NCI-H1417 treated with DMSO at 0.1 percent for 48 hours (cell line): ENCODE results near the gene CDC26.
A peak's percentile ranks its signal among the peaks of the same experiment; 100 is the strongest.
"Not testable (repeated sequence)": the region's sequence is repeated elsewhere in the genome, so short reads cannot be mapped to it uniquely, and the experiment has no call there.

Experiments
- DNase-seq: peaks from one replicate; lab custom pipeline; 2025; lab: John Stamatoyannopoulos, UW

The CDC26 gene

GRCh38 chr9:113293285-113293878 lies 18.0 kb upstream of the CDC26 start:
- no peak for DNase-seq

DNA sequence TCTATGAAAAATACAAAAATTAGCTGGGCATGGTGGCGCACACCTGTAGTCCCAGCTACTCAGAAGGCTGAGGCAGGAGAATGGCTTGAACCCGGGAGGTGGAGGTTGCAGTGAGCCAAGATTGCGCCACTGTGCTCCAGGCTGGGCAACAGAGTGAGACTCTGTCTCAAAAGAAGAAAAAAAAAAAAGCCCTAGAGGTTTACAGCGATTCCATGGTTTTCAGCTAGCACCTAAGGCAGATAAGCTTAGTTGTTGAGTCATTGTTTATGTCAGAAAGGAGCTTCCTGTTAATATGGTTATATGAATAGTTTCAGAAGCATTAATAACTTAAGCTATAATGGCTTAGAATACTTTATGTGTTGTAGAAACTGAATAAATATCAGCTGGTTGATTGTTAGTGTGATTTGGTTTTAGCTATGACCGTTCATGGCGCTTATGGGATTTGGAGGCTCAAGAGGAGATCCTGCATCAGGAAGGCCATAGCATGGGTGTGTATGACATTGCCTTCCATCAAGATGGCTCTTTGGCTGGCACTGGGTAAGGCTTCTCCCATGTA lies 14.8 kb upstream of the CDC26 start:
- DNase-seq = no peak

- DNase-seq = no peak
Measured at GRCh38 chr9:113289091-113289490, 13.7 kb upstream of the CDC26 start.

DNA sequence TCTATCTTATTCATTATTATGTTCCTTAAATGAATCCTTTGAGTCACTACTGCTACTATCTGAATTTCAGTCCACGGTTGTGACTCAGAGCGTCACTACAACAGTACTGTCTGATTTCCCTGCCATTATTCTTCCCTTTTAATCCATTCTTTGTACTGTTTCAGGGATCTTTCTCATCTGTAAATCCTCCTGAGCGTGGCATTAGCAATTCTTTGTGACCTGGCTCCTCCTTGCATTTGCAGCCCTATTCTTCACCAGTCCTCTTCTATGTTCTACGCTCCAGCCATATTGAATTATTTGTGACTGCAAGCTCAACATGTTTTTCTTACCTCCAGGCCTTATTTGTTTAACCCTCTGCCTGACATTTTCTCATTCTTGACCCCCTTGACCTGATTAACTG lies 6.0 kb upstream of the CDC26 start:
- no peak for DNase-seq

DNA sequence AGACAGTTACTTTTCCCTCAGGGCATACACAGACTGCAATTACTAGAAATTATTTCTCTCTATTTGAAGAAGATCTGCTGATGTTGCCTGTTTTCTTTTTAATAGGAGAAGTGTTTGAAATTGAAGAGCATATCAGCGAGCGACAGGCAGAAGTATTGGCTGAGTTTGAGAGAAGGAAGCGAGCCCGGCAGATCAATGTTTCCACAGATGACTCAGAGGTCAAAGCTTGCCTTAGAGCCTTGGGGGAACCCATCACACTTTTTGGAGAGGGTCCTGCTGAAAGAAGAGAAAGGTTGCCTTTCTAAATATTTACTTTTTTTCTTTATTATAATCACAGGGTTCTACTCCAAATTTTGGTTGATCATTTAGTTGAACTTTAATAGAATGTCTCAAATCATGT lies 3.5 kb upstream of the CDC26 start:
- DNase-seq = no peak

- peak; percentile 44 for DNase-seq
Measured at GRCh38 chr9:113274474-113275156, 757 bp downstream of the CDC26 start.

DNA sequence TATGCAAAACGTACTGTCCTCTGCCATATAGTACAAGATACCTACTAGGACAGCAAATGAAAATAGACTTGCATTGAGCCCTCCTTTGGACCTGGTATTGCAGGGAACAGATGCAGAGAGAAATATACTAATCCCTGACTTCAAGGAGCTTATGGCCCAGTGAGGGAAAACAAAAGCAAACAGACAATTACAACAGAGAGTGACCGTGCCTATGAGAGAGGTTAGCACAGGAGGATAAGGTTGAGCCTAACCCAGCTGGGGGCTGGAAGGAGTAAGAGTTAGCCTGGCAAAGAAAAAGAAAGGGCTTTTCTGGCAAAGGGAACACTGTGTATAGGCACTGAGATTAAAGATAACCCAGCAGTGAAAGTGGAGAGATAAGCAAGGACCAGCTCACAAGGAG lies 5.5 kb downstream of the CDC26 start:
- no peak for DNase-seq

- no peak for DNase-seq
Measured at GRCh38 chr9:113269355-113269754, 6.0 kb downstream of the CDC26 start.

GRCh38 chr9:113267911-113268566 lies 7.3 kb downstream of the CDC26 start:
- no peak for DNase-seq

- no peak for DNase-seq
Measured at GRCh38 chr9:113266174-113266573, 9.2 kb downstream of the CDC26 start.

- DNase-seq = no peak
Measured at GRCh38 chr9:113261917-113262671, 13.3 kb downstream of the CDC26 start.

GRCh38 chr9:113258282-113258681 lies 17.1 kb downstream of the CDC26 start:
- no peak for DNase-seq

DNA sequence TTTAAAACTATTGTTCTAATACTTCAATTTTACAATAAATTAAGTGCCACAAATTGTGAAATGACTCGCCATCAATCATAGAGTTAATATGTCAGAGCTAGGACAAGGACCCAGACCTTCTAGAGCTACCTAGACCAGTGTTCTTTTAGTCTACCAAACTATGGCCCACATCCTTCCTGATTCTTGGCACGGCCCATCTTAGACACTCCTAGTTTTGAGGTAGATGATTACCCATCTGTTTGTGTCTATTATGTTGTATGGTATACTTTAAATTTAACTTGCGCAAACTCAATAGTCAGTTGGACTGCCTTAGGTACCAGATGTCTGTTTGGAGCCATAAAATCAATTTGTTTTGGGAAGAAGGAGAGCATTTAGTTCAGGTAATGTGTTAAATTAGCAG lies 17.5 kb downstream of the CDC26 start:
- DNase-seq = no peak

- DNase-seq = no peak
Measured at GRCh38 chr9:113255438-113255837, 19.9 kb downstream of the CDC26 start.

DNA sequence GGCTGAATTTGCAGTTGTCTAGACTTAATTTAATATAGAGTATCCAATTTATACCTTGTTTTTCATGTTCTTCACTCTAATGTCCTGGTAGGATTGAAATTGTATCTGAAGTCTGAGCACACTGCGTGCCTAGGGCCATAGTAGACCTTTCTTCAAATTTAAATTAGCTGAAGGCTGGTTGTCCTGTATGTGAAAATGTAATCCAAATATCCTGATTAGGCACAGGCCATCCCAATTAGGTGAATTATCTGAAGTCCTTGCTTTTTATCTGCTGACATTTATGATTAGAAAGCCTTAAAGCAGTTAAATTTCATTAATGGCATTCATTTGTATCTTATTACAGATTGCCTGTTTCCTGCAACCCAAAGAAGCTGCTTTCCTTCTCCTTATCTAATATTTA lies 20.4 kb downstream of the CDC26 start:
- DNase-seq = no peak

GRCh38 chr9:113250807-113251206 lies 24.6 kb downstream of the CDC26 start:
- DNase-seq = no peak

DNA sequence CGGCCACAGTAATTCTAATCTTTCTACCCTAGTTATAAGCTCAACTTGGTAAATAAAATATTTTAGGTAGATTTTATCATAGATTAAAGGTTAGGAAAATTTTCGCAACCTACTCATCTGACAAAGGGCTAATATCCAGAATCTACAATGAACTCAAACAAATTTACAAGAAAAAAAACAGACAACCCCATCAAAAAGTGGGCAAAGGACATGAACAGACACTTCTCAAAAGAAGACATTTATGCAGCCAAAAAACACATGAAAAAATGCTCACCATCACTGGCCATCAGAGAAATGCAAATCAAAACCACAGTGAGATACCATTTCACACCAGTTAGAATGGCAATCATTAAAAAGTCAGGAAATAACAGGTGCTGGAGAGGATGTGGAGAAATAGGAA lies 25.7 kb downstream of the CDC26 start:
- not testable (repeated sequence) for DNase-seq

DNA sequence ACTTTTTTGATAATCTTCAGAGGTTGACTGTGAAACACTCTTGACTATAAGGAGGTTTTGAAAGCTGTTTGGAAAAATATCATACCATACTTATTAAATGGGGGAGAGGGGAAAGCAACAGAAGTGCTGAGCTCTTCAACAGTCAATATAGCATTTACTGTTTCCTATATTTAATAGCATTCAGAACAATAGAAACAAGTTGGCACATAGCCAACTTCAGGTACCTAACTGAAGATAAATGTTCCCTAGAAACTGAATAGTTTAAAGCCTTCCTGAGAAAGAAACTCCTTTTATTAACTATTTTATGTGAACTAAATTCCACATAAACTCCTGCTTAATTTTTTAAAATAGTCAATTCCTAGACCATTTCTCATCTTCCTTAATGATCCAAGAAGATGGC lies 27.7 kb downstream of the CDC26 start:
- peak; percentile 14 for DNase-seq

DNA sequence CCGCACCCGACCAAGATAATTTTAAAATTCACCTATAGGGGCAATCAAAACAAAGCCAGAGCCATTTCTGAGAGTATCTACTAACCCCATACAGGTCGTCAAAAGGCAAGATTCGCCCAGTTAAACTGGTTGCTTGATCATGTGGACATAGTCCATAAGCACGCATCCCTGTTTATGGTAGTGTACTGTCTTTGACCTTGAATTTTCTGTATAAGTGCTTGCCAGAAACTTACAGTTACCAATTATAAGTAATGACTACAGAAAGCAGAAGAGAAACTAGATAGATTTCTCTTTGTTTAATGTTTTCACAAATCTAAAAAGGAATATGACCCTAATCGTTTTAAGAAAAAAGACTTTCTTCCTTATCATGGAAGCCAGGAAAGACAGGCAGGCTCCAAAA lies 28.4 kb downstream of the CDC26 start:
- DNase-seq = no peak

DNA sequence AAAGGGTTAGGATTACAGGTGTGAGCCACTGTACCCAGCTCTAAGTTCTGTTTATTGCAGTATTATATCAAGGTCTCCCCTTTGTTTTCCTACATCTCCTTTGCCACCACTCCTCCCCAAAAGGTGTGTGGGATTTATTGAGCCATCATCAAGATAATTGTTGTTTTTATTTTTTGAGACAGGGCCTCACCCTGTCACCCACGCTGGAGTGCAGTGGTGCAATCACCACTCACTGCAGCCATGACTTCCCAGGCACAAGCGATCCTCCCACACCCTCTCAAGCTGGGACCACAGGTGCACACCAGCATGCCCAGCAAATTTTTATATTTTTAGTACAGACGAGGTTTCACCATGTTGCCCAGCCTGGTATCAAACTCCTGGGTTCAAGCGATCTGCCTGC lies 29.5 kb downstream of the CDC26 start:
- no peak for DNase-seq

- DNase-seq = no peak
Measured at GRCh38 chr9:113244556-113244955, 30.8 kb downstream of the CDC26 start.

DNA sequence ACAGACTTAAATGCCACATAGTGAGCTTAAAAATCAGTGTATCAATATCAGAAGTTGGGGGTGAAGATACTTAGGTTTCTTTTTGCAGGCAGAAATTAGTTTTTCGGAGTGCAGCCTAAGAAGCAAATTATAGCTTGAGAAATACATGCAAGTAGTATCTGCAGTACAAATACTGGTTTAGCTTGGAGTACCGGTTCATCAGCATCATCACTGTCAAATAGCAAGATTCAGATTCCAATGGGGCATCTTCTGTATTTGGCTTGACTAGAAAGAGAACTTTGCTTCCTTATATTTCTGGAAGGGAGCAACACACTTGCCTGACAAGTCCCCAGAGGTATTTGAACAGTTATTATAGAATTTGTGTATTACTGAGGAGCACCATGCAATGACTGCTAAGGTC lies 34.2 kb downstream of the CDC26 start:
- DNase-seq = no peak

- no peak for DNase-seq
Measured at GRCh38 chr9:113238859-113239232, 36.5 kb downstream of the CDC26 start.
